Liver (tissue), 9 donors: ENCODE results near the gene SCYGR8. TPM values are rescaled to one million over a fixed set of nuclear protein-coding genes. Genes with fewer than 3 reads are reported as not detected.

ENCODE experiments used
- DNase-seq: peaks from one replicate; pipeline ENCODE4 v3.0.0-alpha.2; 2017; ENCODE audit warnings: low spot score
- H3K27ac ChIP-seq, 2 donors: one replicate each; pipeline ENCODE4 v1.7.0; 2013; ENCODE audit warnings: inconsistent platforms in 2 of 2, low read length in 2 of 2, control low read depth in 1 of 2, low read depth in 1 of 2, mild to moderate bottlenecking in 1 of 2
- H3K27me3 ChIP-seq, 4 donors: one replicate each; pipeline versions ENCODE4 v1.6.1 to v1.7.0; 2013; ENCODE audit warnings: low read length in 3 of 4, inconsistent platforms in 1 of 4, mild to moderate bottlenecking in 1 of 4, moderate library complexity in 1 of 4; ENCODE audit not compliant: control insufficient read depth in 4 of 4, insufficient read depth in 4 of 4
- H3K36me3 ChIP-seq, 4 donors: one replicate each; pipeline versions ENCODE4 v1.6.1 to v1.7.0; 2013; ENCODE audit warnings: low read length in 3 of 4, mild to moderate bottlenecking in 3 of 4, low read depth in 1 of 4, moderate library complexity in 1 of 4; ENCODE audit not compliant: control insufficient read depth in 4 of 4, insufficient read depth in 3 of 4
- H3K4me1 ChIP-seq, 4 donors: one replicate each; pipeline versions ENCODE4 v1.6.1 to v1.7.0; 2013; ENCODE audit warnings: low read length in 3 of 4, mild to moderate bottlenecking in 3 of 4, moderate library complexity in 1 of 4; ENCODE audit not compliant: control insufficient read depth in 4 of 4, insufficient read depth in 4 of 4
- H3K4me3 ChIP-seq, 3 donors: one replicate each; pipeline versions ENCODE4 v1.6.1 to v1.7.0; 2013; ENCODE audit warnings: low read length in 3 of 3, control low read depth in 1 of 3, low read depth in 1 of 3, mild to moderate bottlenecking in 1 of 3
- H3K9ac ChIP-seq, 2 donors: one replicate each; pipeline ENCODE4 v1.7.0; 2013; ENCODE audit warnings: low read length in 2 of 2, mild to moderate bottlenecking in 2 of 2, moderate library complexity in 2 of 2, control low read depth in 1 of 2, low read depth in 1 of 2
- H3K9me3 ChIP-seq, 4 donors: one replicate each; pipeline versions ENCODE4 v1.6.1 to v1.7.0; 2013; ENCODE audit warnings: low read length in 3 of 4; ENCODE audit not compliant: control insufficient read depth in 4 of 4
- CTCF ChIP-seq: fragments of 150-350 bp; IDR thresholded peaks from 2 replicates; pipeline ENCODE4 v1.5.1; 2017; ENCODE audit warnings: improper control_type of control experiment, low read depth, low read length; ENCODE audit not compliant: missing input control
- HNF4A ChIP-seq, 2 donors: conservative IDR thresholded peaks; 2 replicates each; pipeline ENCODE4 v1.6.1; 2016; ENCODE audit warnings: antibody characterized with exemption in 2 of 2, mild to moderate bottlenecking in 2 of 2
- HNF4G ChIP-seq: IDR thresholded peaks from 2 replicates; pipeline ENCODE4 v1.6.1; 2016; ENCODE audit warnings: antibody characterized with exemption
- JUND ChIP-seq, 2 donors: IDR thresholded peaks; 2 replicates each; pipeline ENCODE4 v1.6.1; 2016; ENCODE audit warnings: antibody characterized with exemption in 2 of 2
- NR2F2 ChIP-seq: IDR thresholded peaks from 2 replicates; pipeline ENCODE4 v1.6.1; 2016; ENCODE audit warnings: antibody characterized with exemption
- RAD21 ChIP-seq, 2 donors: IDR thresholded peaks; 2 replicates each; pipeline ENCODE4 v1.6.1; 2016; ENCODE audit warnings: antibody characterized with exemption in 2 of 2, mild to moderate bottlenecking in 2 of 2
- REST ChIP-seq: IDR thresholded peaks from 2 replicates; pipeline ENCODE4 v1.6.1; 2016; ENCODE audit warnings: antibody characterized with exemption, mild to moderate bottlenecking
- RXRA ChIP-seq, 2 donors: IDR thresholded peaks; 2 replicates each; pipeline ENCODE4 v1.6.1; 2017 to 2018; ENCODE audit warnings: antibody characterized with exemption in 2 of 2, mild to moderate bottlenecking in 1 of 2
- SP1 ChIP-seq: IDR thresholded peaks from 2 replicates; pipeline ENCODE4 v1.6.1; 2018; ENCODE audit warnings: antibody characterized with exemption, mild to moderate bottlenecking
- TAF1 ChIP-seq: conservative IDR thresholded peaks from 2 replicates; pipeline ENCODE4 v1.6.1; 2016; ENCODE audit warnings: antibody characterized with exemption, mild to moderate bottlenecking
- YY1 ChIP-seq: IDR thresholded peaks from 2 replicates; pipeline ENCODE4 v1.6.1; 2016; ENCODE audit warnings: antibody characterized with exemption, mild to moderate bottlenecking
- ZBTB33 ChIP-seq: IDR thresholded peaks from 2 replicates; pipeline ENCODE4 v1.6.1; 2016; ENCODE audit warnings: antibody characterized with exemption
- WGBS: extraction: QIAGEN DNeasy Blood & Tissue Kit; methylation state at CpG from one replicate; pipeline ENCODE4 v1.1.7; 2013; 5-methylcytosine and 5-hydroxymethylcytosine counted together
- polyA plus RNA-seq, 2 donors: library from polyadenylated mRNA; stranded (reverse) in 1 of 2; unstranded in 1 of 2; fragments of 200-250 nt in 1 of 2; fragments of >200 nt in 1 of 2; fragmentation: Nextera tagmentation in 1 of 2; extraction: Ambion mirVana in 1 of 2; gene quantifications; one replicate each; pipeline versions ENCODE4 v1.2.1 to v1.2.3, GENCODE V29; 2013 to 2015
- total RNA-seq, 2 donors: library from RNA; depleted of rRNA; stranded (reverse); fragments of >200 nt; gene quantifications; one replicate each; pipeline ENCODE4 v1.2.3, GENCODE V29; 2014
- donor health status: healthy.
- donor health status: healthy.
- donor health status: healthy.
- donor health status: healthy.
- donor health status: healthy.

The SCYGR8 gene
- total and polyA plus RNA-seq, 4 donors: not detected

GRCh38 chr2:227759411-227760118 is 13.9 kb downstream of the SCYGR8 start:
- Histone ChIP-seq H3K4me3 (no peak overlapping the region), H3K36me3 (no peaks in the 10 kb centered on the region), H3K27me3 (no peaks in the 10 kb centered on the region), H3K9ac (no peak overlapping the region), H3K27ac (no peak overlapping the region), H3K4me1 (peaks cover 0 to 7% (median 0%) of the 10 kb centered on the region in 4 donors), H3K9me3 (no peaks in the 10 kb centered on the region)
- 81% methylated on average over 13 of the region's 13 CpGs for WGBS
- no peak for DNase-seq
- TF ChIP-seq ZBTB33 (no peak), NR2F2 (peak; percentile 37), HNF4A (conservative IDR thresholded peaks at IDR 0.05) (no peak), REST (no peak), YY1 (no peak), TAF1 (no peak), RXRA (IDR thresholded peaks at IDR 0.05) (no peak)

GRCh38 chr2:227761740-227762476 is 16.2 kb downstream of the SCYGR8 start:
- Histone ChIP-seq H3K9ac (no peak overlapping the region), H3K4me3 (no peak overlapping the region), H3K27ac (peak overlapping the region in 1 of 2 donors; percentile 12), H3K9me3 (no peaks in the 10 kb centered on the region), H3K36me3 (no peaks in the 10 kb centered on the region), H3K27me3 (no peaks in the 10 kb centered on the region), H3K4me1 (peaks cover 0 to 12% (median 0%) of the 10 kb centered on the region in 4 donors)
- TF ChIP-seq JUND (IDR thresholded peaks at IDR 0.05) (peak in 1 of 2 donors; percentile 62), HNF4G (peak; percentile 37), SP1 (peak; percentile 80), CTCF (no peak), HNF4A (conservative IDR thresholded peaks at IDR 0.05) (peak; percentile 57 to 78), RAD21 (IDR thresholded peaks at IDR 0.05) (peak; percentile 20 to 26), YY1 (no peak), RXRA (IDR thresholded peaks at IDR 0.05) (peak; percentile 48 to 54)
- 54% methylated on average over 6 of the region's 6 CpGs for WGBS
- DNase-seq: no peak
